ENCODE measurements around the gene SCN7A. TPM values are rescaled to one million over a fixed set of nuclear protein-coding genes. Genes with fewer than 3 reads are reported as not detected.
"Not testable (repeated sequence)": the region's sequence is repeated elsewhere in the genome, so short reads cannot be mapped to it uniquely, and the experiment has no call there.

Gene SCN7A
- total RNA-seq, 1 donor from 2014 or later = 0.21 TPM

DNA sequence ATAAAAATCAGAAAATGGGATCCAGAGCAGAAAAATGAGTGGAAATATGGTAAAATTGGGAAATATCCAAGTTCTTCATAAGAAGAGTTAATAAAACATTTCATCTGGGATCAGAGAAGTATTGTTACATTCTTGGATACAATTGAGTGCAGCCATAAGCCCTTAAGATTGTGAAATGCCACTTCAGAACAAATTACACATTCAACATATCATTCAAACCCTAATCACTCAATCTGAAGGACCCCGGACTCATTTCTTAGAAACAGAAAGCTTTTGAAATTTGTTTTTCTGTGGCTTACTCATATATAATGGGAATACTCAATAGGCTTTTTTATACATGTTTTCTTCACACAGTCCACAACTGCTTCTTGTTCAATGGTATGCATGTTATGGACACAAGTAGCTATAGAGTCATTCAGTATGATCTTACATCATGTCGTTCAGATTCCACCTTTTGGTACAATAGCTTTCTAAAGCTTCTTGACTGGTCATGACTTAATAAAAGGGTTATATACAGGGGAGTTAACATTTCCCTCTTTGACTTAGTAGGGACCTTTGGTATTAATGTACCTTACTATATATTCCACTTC is 39.9 kb downstream of the SCN7A start:
- DNase-seq (ENCODE audit: low read depth) = no peak

DNA sequence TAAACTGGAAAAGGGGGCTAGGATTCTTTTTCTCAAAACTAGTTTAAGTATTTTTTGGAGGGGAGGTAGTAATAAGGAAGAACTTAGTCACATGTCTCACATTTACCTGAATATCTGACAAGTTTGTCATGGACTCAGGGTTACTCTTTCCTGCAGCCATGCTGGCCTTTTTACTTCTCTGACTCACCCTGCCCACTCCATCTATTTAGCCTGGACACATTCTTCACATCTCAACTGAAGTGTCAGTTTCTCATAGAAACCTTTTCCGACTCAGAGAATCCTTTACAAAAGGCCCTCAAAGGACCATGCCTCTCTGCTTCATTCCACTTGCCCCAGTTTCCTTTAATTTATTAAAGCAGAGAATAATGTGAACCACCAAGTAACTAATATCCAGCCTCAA is 42.6 kb downstream of the SCN7A start:
- DNase-seq (ENCODE audit: low read depth) = no peak

DNA sequence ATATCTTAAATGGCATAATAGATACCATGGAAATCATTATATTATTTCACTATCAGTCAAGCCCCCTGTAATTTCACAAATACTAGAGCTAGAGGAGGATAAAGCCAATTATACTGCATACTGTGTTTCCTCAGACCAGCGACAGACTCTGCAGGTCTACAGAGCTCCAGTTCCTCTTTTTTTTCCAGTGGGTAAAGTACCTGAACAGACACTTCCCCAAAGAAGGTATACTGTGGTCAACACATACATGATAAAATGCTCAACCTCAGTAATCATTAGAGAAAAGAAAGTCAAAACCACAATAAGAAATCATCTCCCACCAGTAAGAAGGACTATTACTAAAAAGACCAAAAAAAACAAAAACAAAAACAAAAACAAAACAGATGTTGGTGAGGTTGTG is 44.6 kb downstream of the SCN7A start:
- DNase-seq (ENCODE audit: low read depth) = no peak

DNA sequence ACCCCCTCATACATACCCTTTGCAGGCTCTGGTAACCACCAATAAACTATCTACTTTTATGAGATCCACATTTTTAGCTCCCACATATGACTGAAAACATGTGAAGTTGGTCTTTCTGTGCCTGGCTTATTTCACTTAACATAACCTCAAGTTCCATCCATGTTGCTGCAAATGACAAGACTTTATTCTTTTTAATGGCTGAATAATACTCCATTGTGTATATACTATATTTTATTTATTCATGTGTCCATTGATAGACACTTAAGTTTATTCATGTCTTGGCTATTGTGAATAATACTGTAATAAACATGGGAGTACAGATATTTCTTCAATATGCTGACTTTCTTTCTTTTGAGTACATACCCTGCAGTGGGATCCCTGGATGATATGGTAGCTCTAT is 45.9 kb downstream of the SCN7A start:
- DNase-seq (ENCODE audit: low read depth) = no peak

DNA sequence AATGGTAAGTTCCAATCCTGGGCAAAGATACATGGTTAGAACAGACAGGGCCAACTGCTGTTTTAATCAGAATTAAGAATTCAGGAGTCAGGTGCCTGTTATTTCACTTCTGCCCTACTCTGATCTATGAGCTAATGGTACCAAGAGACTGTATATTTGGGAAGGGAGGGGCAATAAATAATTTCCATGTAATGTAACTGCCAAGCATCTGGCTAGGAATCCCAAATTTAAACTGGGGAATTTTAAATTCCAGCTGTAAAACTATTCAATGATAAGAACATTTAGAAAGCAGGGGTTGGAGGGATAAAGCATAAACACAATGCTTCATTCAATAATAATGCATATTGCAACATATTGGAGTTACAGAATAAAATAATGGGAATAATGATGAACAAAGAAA is 49.7 kb downstream of the SCN7A start:
- DNase-seq (ENCODE audit: low read depth) = no peak

DNA sequence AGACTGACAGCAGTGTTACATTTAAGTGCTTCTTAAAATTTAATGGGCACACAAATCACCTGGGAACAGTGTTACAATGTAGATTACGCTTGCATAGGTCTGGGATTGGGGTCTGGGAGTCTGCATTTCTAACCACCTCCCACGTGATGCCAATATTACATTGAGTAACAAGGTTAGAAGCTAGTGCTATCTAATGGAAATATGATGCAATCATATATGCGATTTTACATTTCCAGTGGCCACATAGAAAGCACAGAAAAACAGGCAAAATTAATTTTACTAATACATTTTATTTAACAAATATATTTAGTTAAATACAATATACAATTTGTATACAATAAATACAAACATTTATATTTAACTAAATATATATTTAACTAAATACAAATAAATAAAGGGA is 53.7 kb downstream of the SCN7A start:
- no peak for DNase-seq (ENCODE audit: low read depth)

DNA sequence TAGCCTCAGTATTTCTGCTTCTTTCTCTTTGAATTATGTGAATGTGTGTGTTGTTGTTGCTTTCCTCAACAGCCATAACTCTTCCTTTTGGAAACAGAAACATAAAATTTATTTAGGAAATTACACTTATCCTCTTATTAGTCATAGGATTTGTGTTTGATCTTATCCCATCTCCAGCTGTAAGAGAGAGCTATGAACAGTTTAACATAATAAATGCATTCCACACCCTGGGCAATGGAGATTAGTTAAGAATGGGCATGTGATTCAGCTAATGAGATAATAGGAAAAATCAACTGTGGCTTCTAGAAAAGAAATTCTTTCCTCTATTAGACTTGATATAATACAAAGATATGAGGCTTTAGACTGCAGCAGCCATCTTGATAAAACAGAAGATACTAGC is 55.0 kb downstream of the SCN7A start:
- DNase-seq (ENCODE audit: low read depth) = no peak

DNA sequence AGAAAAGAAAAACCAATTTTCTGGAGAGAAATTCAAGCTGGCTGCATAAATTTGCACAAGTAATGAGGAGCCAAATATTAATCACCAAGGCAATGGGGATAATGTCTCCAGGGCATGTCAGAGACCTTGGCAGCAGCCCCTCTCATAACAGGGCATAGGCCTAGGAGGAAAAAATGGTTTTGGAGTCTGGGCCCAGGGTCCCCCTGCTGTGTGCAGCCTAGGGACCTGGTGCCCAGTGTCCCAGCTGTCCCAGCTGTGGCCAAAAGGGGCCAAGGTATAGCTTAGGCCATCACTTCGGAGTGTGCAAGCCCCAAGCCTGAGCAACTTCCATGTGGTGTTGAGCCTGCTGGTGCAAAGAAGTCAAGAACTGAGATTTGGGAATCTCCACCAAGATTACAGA is 57.1 kb downstream of the SCN7A start:
- DNase-seq (ENCODE audit: low read depth) = no peak

DNA sequence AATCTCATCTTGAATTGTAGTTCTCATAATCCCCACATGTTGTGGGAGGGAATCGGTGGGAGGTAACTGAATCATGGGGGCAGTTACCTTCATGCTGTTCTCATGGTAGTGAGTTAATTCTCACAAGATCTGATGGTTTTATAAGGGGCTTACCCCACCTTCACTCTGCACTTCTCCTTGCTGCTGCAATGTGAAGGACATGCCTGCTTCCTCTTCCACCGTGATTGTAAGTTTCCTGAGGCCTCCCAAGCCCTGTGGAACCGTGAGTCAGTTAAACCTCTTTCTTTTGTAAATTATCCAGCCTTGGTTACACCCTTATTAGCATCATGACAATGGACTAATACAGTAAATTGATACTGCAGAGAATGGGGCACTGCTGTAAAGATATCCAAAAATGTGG is 57.9 kb downstream of the SCN7A start:
- no peak for DNase-seq (ENCODE audit: low read depth)

DNA sequence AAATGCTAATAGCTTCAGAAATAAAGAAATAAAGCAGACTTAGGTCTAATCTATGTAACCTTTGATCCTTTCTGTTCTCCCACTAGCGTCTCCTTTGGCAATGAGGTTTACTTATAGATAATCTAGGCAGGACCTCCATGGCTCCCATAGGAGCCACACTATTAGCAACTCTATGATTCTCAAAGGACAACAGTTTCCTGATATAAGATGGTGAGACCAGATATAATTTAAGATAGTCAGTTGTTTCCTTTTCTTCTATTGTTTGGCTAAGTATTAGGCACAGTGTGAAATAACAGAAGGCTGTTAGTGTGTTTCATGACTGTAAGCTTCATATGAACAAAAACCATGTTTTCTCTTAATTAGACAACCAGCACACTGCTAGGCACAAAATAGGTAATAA is 59.6 kb downstream of the SCN7A start:
- no peak for DNase-seq (ENCODE audit: low read depth)

DNA sequence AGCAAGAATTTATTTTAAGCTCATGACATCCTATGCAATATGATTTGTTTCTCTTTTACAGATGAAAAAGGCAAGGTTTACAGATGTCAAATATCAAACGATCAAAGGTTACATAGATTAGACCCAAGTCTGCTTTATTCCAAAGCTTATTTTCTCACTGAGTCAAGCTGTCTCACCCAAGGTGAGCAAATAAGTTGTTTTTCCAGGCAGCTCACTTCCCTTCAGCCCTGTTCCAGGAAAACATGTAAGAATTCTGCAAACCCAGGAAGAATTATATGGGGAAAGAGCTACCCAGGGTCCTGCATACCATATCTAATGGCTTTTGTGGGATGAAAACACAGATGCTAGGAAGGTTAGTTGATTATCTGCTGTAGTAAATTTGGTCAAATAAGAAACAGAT is 60.6 kb downstream of the SCN7A start:
- DNase-seq (ENCODE audit: low read depth) = no peak

DNA sequence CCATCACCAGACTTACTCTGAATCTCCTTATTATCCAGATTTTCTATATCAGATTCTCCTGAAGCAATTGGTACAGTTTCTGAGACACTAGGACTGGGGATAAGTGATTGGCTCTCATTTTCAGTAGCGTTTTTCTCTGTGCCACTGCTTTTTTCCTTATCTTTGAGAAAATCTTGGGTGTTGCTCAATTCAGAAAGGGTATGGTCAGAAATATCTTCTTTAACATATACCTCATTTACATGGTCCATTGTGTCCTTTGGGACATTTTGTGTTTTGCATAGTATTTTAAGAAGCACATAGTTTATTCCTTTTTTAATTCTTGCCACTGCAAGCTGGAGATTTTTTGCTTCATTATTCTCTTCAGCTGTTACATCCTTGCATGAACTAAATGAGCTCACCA is 61.7 kb downstream of the SCN7A start:
- DNase-seq (ENCODE audit: low read depth) = no peak

DNA sequence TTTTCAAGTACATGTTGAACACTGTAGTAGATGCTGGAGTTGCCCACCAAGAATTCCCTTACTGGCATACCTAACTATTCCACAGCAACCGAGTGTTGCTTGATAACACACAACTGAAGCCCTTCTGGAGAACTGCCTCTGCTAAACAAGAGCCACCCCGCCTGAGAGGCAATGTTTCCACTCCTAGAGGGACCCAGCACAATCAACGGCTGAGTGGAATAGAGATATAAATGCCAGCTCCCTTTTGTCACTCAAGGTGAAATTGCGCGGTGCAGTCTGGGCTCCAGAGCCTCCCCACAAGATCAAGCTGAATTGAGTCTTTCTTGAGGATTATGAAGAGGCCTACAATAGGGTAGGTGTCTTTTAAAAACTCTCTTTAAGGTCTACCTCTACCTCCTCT is 69.2 kb downstream of the SCN7A start:
- DNase-seq (ENCODE audit: low read depth) = no peak

DNA sequence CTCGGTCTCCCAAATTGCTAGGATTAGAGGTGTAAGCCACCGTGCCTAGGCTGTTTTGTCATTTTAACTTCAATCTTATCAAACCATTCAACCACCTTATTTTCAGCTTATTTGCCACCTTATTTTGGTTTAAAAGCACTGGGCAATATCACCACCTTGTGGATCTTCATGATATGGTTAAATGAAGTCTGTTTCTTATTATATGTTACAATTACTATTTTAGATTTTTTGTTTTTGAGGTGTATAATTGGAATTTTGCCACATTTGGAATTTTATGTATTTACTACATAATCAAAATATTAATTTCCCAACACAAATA is 74.5 kb downstream of the SCN7A start:
- DNase-seq (ENCODE audit: low read depth) = peak; percentile 52

DNA sequence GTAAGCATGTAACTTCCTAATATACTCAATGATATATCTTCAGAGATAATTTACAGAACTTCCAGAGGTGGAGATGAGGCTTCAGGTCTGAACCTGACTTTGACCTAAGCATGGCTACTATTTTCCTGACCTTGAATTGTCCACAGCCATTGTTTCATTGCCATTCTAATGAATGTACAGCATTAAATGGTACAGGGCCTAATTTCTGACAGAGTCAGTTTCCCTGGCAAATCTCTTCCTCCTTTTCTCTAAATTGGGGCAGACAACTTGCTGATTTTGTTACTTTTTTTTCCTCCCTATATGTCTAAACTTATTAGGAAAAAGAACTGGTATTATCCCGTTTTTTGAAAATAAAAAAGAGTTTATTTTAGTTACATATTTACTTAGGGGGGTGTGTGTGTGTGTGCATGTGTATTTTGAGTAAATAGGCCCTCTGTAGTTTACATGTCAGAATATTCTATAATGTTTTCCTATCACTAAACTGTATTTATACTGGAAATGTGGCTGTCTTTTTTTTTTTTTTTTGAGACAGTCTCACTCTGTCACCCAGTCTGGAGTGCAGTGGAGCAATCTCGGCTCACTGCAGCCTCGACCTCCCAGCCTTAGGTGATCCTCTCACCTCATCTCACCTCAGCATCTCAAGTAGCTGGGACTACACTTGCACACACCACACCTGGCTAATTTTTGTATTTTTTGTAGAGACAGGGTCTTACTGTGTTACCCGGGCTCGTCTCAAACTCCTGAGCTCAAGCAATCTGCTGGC is 75.0 kb downstream of the SCN7A start:
- no peak for DNase-seq (ENCODE audit: low read depth)

DNA sequence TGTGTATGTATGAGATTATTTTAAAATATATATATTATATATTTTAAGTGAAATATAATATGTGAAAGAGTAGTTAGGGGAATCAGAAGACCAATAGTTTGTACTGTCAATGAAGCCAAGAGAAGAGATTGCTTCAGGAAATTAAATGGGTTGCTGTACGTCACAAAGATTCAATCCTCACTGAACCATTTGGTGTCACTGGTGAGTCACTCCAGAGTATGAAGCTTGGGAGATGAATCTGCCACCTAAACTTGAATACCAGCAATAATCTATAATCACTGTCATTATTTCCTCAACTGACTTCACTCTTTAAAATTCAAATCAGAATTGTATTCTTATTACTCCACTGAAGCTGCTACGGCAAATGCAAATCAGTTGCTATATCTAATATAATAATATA is 76.4 kb downstream of the SCN7A start:
- DNase-seq (ENCODE audit: low read depth) = peak; percentile 55

DNA sequence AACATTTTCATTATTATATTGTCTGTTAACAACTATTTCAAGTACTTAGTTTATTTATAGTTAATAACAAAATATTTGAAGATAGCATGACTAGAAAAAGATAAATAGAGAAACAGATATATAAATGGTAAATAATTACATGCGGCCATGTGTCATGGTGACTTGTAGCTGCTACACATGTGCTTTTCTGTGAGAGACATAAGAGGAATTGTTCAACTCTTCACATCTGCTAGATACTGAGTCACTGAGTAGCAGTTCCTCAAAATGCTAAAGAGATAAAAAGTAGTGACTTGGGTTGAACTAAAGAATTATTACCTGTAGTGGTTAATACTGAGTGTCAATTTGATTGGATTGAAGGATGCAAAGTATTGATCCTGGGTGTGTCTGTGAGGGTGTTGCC is 80.8 kb downstream of the SCN7A start:
- no peak for DNase-seq (ENCODE audit: low read depth)

DNA sequence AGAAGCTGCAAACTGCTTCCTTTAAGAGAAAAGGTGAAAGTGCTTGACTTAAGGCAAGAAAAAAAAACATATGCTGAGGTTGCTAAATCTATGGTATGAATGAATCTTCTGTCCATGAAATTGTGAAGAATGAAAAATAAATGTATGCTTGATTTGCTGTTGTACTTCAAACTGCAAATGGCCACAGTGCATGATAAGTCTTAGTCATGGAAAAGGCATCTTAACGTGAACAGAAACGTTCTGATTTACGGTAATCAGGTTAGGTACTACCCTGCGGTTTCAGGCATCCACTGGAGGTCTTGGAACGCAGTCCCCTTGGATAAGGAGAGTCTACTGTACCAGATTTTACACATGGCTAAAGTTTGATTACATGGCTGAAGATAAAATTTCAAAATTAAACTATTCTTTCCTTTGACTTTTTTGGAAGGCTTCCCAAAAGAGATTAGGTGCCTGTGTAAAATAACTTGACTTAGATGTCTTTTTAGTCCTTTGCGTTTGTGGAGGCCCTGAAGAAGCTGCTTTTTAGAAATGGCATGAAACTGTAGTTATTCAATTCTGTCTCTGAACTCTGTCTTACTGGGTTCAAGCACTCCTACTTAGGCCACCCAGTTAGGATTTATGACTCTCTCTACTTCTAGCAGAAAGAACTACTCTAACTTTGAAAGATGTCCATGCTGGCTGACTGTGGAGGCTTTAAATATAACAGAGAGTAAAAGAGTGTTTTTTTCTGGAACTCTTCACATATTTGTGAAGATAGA is 82.4 kb downstream of the SCN7A start:
- peak; percentile 3 for DNase-seq (ENCODE audit: low read depth)

DNA sequence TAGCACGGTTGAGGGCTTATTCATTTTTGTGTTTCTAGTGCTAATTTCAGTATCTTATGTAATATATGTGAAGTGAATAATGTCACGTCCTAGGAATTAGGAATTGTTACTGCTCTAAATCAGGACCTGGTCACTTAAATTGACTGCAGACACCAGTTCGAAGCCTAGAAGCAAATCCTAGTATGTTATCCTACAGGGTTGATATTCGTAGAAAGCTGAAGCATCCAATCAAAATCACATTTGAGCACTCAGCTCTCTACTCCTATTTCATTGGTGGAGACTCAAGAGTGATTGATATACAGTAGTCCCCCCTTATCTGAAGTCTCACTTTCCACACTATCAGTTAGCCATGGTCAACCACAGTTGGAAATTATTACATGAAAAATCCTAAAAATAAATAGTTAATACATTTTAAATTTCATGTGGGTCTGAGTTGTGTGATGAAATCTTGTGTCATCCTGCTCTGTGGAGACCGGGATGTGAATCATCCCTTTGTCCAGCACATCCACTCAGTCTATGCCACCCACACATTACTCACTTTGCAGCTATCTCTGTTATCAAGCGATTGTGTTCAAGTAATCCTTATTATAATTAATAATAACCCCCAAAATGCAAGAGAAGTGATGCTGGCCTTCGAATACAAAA is 83.1 kb downstream of the SCN7A start:
- peak; percentile 32 for DNase-seq (ENCODE audit: low read depth)

DNA sequence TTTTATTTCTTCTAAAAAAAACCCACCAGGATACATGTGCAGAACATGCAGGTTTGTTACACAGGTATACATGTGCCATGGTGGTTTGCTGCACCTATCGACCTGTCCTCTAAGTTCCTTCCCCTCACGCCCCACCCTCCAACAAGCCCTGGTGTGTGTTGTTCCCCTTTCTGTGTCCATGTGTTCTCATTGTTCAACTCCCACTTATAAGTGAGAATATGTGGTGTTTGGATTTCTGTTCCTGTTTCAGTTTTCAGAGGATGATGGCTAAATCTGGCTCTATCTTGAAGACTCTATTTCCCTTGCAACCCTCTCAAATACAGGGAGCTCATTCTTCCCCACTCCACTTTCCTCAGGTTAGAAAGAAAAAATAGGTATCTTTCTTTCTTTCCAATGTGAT is 86.3 kb downstream of the SCN7A start:
- DNase-seq (ENCODE audit: low read depth) = not testable (repeated sequence)

DNA sequence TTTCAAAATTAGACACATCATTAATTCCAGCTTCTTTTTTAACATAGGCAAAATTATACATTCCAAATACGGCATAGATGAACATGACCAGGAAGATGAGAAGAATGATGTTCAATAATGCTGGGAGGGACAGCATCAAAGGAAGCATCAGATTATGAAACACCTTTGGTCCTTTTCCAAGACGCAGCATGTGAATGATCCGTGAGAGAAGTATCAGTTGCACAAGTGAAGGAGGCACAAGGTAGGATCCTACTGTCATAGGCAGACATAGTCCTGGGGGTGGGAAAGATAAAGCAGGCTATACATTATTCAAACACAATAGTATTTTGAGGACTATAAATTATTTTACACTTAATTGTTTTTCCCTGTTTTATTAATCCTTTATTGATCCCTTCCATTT is 87.7 kb downstream of the SCN7A start:
- no peak for DNase-seq (ENCODE audit: low read depth)

DNA sequence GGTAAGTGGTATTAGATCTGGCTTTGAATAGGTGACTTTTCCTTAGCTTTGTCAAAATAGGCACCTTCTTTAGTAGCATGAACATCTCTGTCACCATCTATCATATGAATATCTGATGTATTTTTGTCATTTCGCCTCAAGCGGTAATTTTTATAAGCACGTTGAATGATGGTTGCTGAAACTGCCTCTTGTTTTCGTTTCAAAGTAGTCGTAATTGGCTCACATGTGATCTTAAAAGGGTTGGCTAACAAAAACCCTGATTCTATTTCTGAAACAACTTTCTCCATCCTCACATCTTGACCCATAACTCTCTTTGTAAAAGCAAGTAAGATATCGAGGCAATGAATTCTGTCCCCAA is 88.5 kb downstream of the SCN7A start:
- no peak for DNase-seq (ENCODE audit: low read depth)

Measured in myocyte (in vitro differentiated cells).